HepG2 (cell line): ENCODE data around the gene LRFN2. TPM values are rescaled to one million over a fixed set of nuclear protein-coding genes. Genes with fewer than 3 reads are reported as not detected.

ENCODE experiments used
- ATAC-seq: fragments of 200-7000 bp; cut with Tn5 transposase; 3 replicates; pipeline ENCODE4 v1.9.1; 2020; ENCODE audit warnings: mild to moderate bottlenecking, moderate library complexity
- BruUV-seq: library from RNA; stranded (reverse); fragments of 400-500 nt; replicated peaks from 2 replicates; lab custom pipeline; 2021; lab: Mats Ljungman, UMichigan
- CTCF ChIA-PET: fragments of 300-600 bp; formaldehyde crosslinking; extraction: SDS; loops from one replicate; lab custom pipeline; 2021; ENCODE audit warnings: low total read pairs, inconsistent platforms, low intra/inter-chr PET ratio; lab: Yijun Ruan, JAX
- POLR2A ChIA-PET: fragments of 350-600 bp; sonication (Branson Sonifier 250); formaldehyde crosslinking; loops from one replicate; lab custom pipeline; 2020; ENCODE audit warnings: antibody characterized with exemption, inconsistent platforms; lab: Yijun Ruan, JAX
- DNase-seq: peaks from one replicate; pipeline ENCODE4 v3.0.0-alpha.2; 2015; ENCODE audit warnings: low spot score
- FAIRE-seq: peaks from 3 replicates; lab custom pipeline; 2011; peaks lifted over from hg19 to GRCh38; lab: Jason Lieb, UNC
- H2AFZ ChIP-seq: one replicate; pipeline ENCODE4 v1.6.1; 2011; ENCODE audit warnings: low read length, inconsistent platforms
- H3K27ac ChIP-seq: fragments of 300-600 bp; 3 replicates; pipeline ENCODE4 v1.8.0; 2011; ENCODE audit warnings: mixed run types, mild to moderate bottlenecking, mixed read lengths, low read length, inconsistent platforms; ENCODE audit not compliant: insufficient read depth; ENCODE audit errors: extremely low read length
- H3K27me3 ChIP-seq, 2 experiments: fragments of 200-600 bp in 1 of 2; 2 replicates in 1 of 2; 3 replicates in 1 of 2; pipeline versions ENCODE4 v1.6.0 to v1.8.0; 2011; ENCODE audit warnings: low read length in 2 of 2, mild to moderate bottlenecking in 2 of 2, moderate library complexity in 2 of 2, inconsistent platforms in 1 of 2; ENCODE audit not compliant: insufficient read depth in 2 of 2, control insufficient read depth in 1 of 2
- H3K36me3 ChIP-seq, 2 experiments: fragments of 200-600 bp in 1 of 2; replicated peaks in 1 of 2; 2 replicates in 1 of 2; 3 replicates in 1 of 2; pipeline versions ENCODE4 v1.5.1 to v1.8.0; 2011; ENCODE audit warnings: low read length in 2 of 2, inconsistent platforms in 1 of 2; ENCODE audit not compliant: insufficient read depth in 2 of 2, control insufficient read depth in 1 of 2
- H3K4me1 ChIP-seq: 2 replicates; pipeline ENCODE4 v1.5.1; 2012; ENCODE audit warnings: low read length, inconsistent platforms; ENCODE audit not compliant: insufficient read depth
- H3K4me2 ChIP-seq: 2 replicates; pipeline ENCODE4 v1.6.0; 2011; ENCODE audit warnings: low read depth, low read length, inconsistent platforms
- H3K4me3 ChIP-seq, 3 experiments: fragments of 200-600 bp in 1 of 3; sonication (generic), shearing (Covaris generic) in 1 of 3; replicated peaks in 1 of 3; 2 replicates each; pipeline ENCODE4 v1.5.1; 2011 to 2016; ENCODE audit warnings: low read length in 3 of 3, inconsistent platforms in 2 of 3, low read depth in 2 of 3, mild to moderate bottlenecking in 2 of 3, control low read depth in 1 of 3, mixed read lengths in 1 of 3; ENCODE audit not compliant: insufficient read depth in 1 of 3
- H3K79me2 ChIP-seq: one replicate; pipeline ENCODE4 v1.6.1; 2011; ENCODE audit warnings: low read length, inconsistent platforms; ENCODE audit not compliant: insufficient read depth
- H3K9ac ChIP-seq: 2 replicates; pipeline ENCODE4 v1.6.0; 2011; ENCODE audit warnings: mild to moderate bottlenecking, low read depth, low read length, inconsistent platforms; ENCODE audit not compliant: insufficient read depth
- H3K9me3 ChIP-seq: 2 replicates; pipeline ENCODE4 v1.5.1; 2012; ENCODE audit warnings: mild to moderate bottlenecking, low read length
- H4K20me1 ChIP-seq: 2 replicates; pipeline ENCODE4 v1.6.0; 2011; ENCODE audit warnings: inconsistent platforms, mild to moderate bottlenecking, low read length, moderate library complexity; ENCODE audit not compliant: insufficient read depth
- CCAR2 ChIP-seq: fragments of 200-400 bp; formaldehyde crosslinking; optimal IDR thresholded peaks from 2 replicates; pipeline ENCODE3; 2018; ENCODE audit warnings: low read depth, mild to moderate bottlenecking, low read length, moderate library complexity
- HDAC2 ChIP-seq: sonication (generic); formaldehyde crosslinking; IDR thresholded peaks from 2 replicates; pipeline ENCODE4 v1.4.0; 2020; ENCODE audit warnings: missing genetic modification reagents
- HNRNPH1 ChIP-seq: fragments of 200-400 bp; formaldehyde crosslinking; optimal IDR thresholded peaks from 2 replicates; pipeline ENCODE3; 2017; ENCODE audit warnings: mild to moderate bottlenecking, low read depth, low read length
- MTF2 ChIP-seq: sonication (generic); formaldehyde crosslinking; IDR thresholded peaks from 2 replicates; pipeline ENCODE4 v1.5.0; 2020; ENCODE audit warnings: missing genetic modification reagents, borderline replicate concordance
- SP1 ChIP-seq, 2 experiments: fragments of 450-650 bp in 1 of 2; sonication (generic) in 1 of 2; formaldehyde crosslinking in 1 of 2; IDR thresholded peaks; 2 replicates each; pipeline versions ENCODE4 v1.4.0 to v1.6.1; 2016 to 2020; ENCODE audit warnings: missing genetic modification reagents in 1 of 2
- ZBTB42 ChIP-seq: sonication (generic); formaldehyde crosslinking; IDR thresholded peaks from 2 replicates; pipeline ENCODE4 v1.5.0; 2020; ENCODE audit warnings: mild to moderate bottlenecking, missing genetic modification reagents
- ZFYVE20 ChIP-seq: sonication (generic); formaldehyde crosslinking; IDR thresholded peaks from 2 replicates; pipeline ENCODE4 v1.8.0; 2023; ENCODE audit warnings: low read depth, mild to moderate bottlenecking, moderate library complexity, missing genetic modification reagents, borderline replicate concordance
- ZNF317 ChIP-seq: sonication (generic); formaldehyde crosslinking; IDR thresholded peaks from 2 replicates; pipeline ENCODE4 v1.5.0; 2020; ENCODE audit warnings: mild to moderate bottlenecking, missing genetic modification reagents
- ZSCAN29 ChIP-seq: sonication (generic); formaldehyde crosslinking; conservative IDR thresholded peaks from 2 replicates; pipeline ENCODE4 v1.4.0; 2020; ENCODE audit warnings: mild to moderate bottlenecking, missing genetic modification reagents
- WGBS: methylation state at CpG from one replicate; pipeline ENCODE4 v1.1.6; 2017; ENCODE audit warnings: low lambda C conversion rate; 5-methylcytosine and 5-hydroxymethylcytosine counted together
- in situ Hi-C: cut with HindIII; loops from 2 replicates; pipeline ENCODE4 v1.10.0; 2017; ENCODE audit warnings: low pct_unique_long_range_greater_than_20kb; ENCODE audit not compliant: extremely low pct_ligation_motif_present
- intact Hi-C: fragments of 100-400 bp; cut with micrococcal nuclease; formaldehyde crosslinking; loops from one replicate; pipeline ENCODE4 v1.10.0; 2022; ENCODE audit not compliant: unreplicated experiment
- polyA plus RNA-seq, 8 experiments: library from polyadenylated mRNA; depleted of rRNA in 3 of 8; stranded (reverse) in 7 of 8; unstranded in 1 of 8; fragments of >200 nt; fragmentation: Illumina TruSeq in 4 of 8; extraction: Trizol in 4 of 8; gene quantifications; 2 replicates each; pipeline versions ENCODE4 v1.2.1 to v1.2.3, GENCODE V29; 2011 to 2016; ENCODE audit warnings: low read depth in 4 of 8, missing spikeins in 1 of 8, mixed read lengths in 1 of 8; ENCODE audit not compliant: insufficient read depth in 1 of 8
- total RNA-seq, 5 experiments: library from RNA; depleted of rRNA; stranded (reverse); fragments of >200 nt; fragmentation: Illumina TruSeq; extraction: Trizol; gene quantifications; 2 replicates each; pipeline ENCODE4 v1.2.3, GENCODE V29; 2016; ENCODE audit warnings: low read depth in 1 of 5
- TF ChIP-seq, protein P1 (sequence below): IDR thresholded peaks from 2 replicates; pipeline ENCODE4 v1.6.1; 2018; ENCODE audit warnings: missing genetic modification reagents
- TF ChIP-seq, protein P2 (sequence below): sonication (generic); formaldehyde crosslinking; IDR thresholded peaks from 2 replicates; pipeline ENCODE4 v1.5.0; 2020; ENCODE audit warnings: mild to moderate bottlenecking, missing genetic modification reagents
- TF ChIP-seq, protein P3 (sequence below): sonication (generic); formaldehyde crosslinking; conservative IDR thresholded peaks from 2 replicates; pipeline ENCODE4 v1.4.0; 2020; ENCODE audit warnings: missing genetic modification reagents
- TF ChIP-seq, protein P4 (sequence below): sonication (generic); formaldehyde crosslinking; IDR thresholded peaks from 2 replicates; pipeline ENCODE4 v1.4.0; 2020; ENCODE audit warnings: missing genetic modification reagents, borderline replicate concordance

Gene LRFN2
- total and polyA plus RNA-seq, 2 of the 13 experiments (the other 11 are each of a cell fraction or from before 2014, with no cell fraction given), result not detected

DNA sequence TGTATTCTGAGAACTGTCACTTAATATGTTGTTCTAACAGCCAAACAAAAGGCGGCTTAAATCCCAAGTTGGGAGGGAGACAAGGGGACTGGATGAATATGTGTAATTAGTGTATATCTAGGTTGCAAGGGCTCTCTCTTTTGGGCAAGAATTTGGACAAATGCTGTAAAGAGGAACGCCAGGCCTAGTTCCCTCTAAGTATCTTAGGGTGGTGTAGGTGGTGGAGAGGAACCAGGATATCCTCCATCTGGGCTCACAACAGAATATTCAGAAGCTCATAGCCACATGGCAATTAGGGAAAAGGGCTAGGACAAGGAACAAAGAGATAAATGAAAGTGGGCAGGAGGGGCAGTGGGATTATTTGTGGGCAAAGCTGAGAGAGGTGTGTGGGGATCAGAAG is 149.5 kb downstream of the LRFN2 start:
- ChIA-PET POLR2A (no interaction called here), CTCF (no interaction called here)
- whole genome bisulfite sequencing, result 35% methylated on average over 2 of the region's 2 CpGs
- Histone ChIP-seq H3K36me3 (no peaks in the 10 kb centered on the region), H3K4me3 (no peak overlapping the region), H3K9me3 (no peaks in the 10 kb centered on the region), H2AFZ (no peak overlapping the region), H3K79me2 (no peaks in the 10 kb centered on the region), H3K4me1 (no peaks in the 10 kb centered on the region), H3K27ac (no peak overlapping the region), H3K4me2 (no peak overlapping the region), H3K27me3 (no peaks in the 10 kb centered on the region; a peak in 1 of 5 replicates), H3K9ac (no peak overlapping the region), H4K20me1 (no peaks in the 10 kb centered on the region)
- in situ Hi-C loops (no loop called here), intact Hi-C loops (no loop called here)
- FAIRE-seq, result no peak
- no peak for ATAC-seq
- BruUV-seq, result no TSS peak
- DNase-seq, result no peak
- TF ChIP-seq, protein P1, sequence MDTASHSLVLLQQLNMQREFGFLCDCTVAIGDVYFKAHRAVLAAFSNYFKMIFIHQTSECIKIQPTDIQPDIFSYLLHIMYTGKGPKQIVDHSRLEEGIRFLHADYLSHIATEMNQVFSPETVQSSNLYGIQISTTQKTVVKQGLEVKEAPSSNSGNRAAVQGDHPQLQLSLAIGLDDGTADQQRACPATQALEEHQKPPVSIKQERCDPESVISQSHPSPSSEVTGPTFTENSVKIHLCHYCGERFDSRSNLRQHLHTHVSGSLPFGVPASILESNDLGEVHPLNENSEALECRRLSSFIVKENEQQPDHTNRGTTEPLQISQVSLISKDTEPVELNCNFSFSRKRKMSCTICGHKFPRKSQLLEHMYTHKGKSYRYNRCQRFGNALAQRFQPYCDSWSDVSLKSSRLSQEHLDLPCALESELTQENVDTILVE (CRISPR knock-in tag), result no peak
- TF ChIP-seq SP1 (IDR thresholded peaks at IDR 0.05), result no peak
- no peak for TF ChIP-seq SP1 (CRISPR knock-in tag; IDR thresholded peaks at IDR 0.05)
- no peak for TF ChIP-seq ZSCAN29
- TF ChIP-seq HDAC2, result no peak
- TF ChIP-seq, protein P2, sequence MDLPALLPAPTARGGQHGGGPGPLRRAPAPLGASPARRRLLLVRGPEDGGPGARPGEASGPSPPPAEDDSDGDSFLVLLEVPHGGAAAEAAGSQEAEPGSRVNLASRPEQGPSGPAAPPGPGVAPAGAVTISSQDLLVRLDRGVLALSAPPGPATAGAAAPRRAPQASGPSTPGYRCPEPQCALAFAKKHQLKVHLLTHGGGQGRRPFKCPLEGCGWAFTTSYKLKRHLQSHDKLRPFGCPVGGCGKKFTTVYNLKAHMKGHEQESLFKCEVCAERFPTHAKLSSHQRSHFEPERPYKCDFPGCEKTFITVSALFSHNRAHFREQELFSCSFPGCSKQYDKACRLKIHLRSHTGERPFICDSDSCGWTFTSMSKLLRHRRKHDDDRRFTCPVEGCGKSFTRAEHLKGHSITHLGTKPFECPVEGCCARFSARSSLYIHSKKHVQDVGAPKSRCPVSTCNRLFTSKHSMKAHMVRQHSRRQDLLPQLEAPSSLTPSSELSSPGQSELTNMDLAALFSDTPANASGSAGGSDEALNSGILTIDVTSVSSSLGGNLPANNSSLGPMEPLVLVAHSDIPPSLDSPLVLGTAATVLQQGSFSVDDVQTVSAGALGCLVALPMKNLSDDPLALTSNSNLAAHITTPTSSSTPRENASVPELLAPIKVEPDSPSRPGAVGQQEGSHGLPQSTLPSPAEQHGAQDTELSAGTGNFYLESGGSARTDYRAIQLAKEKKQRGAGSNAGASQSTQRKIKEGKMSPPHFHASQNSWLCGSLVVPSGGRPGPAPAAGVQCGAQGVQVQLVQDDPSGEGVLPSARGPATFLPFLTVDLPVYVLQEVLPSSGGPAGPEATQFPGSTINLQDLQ (CRISPR knock-in tag), result no peak
- TF ChIP-seq ZFYVE20 (CRISPR knock-in tag), result no peak
- TF ChIP-seq ZNF317, result no peak
- TF ChIP-seq ZBTB42 (CRISPR knock-in tag), result no peak
- TF ChIP-seq MTF2, result no peak
- no peak for TF ChIP-seq CCAR2
- TF ChIP-seq HNRNPH1, result no peak
- TF ChIP-seq, protein P3, sequence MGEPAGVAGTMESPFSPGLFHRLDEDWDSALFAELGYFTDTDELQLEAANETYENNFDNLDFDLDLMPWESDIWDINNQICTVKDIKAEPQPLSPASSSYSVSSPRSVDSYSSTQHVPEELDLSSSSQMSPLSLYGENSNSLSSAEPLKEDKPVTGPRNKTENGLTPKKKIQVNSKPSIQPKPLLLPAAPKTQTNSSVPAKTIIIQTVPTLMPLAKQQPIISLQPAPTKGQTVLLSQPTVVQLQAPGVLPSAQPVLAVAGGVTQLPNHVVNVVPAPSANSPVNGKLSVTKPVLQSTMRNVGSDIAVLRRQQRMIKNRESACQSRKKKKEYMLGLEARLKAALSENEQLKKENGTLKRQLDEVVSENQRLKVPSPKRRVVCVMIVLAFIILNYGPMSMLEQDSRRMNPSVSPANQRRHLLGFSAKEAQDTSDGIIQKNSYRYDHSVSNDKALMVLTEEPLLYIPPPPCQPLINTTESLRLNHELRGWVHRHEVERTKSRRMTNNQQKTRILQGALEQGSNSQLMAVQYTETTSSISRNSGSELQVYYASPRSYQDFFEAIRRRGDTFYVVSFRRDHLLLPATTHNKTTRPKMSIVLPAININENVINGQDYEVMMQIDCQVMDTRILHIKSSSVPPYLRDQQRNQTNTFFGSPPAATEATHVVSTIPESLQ (CRISPR knock-in tag), result no peak
- TF ChIP-seq, protein P4, sequence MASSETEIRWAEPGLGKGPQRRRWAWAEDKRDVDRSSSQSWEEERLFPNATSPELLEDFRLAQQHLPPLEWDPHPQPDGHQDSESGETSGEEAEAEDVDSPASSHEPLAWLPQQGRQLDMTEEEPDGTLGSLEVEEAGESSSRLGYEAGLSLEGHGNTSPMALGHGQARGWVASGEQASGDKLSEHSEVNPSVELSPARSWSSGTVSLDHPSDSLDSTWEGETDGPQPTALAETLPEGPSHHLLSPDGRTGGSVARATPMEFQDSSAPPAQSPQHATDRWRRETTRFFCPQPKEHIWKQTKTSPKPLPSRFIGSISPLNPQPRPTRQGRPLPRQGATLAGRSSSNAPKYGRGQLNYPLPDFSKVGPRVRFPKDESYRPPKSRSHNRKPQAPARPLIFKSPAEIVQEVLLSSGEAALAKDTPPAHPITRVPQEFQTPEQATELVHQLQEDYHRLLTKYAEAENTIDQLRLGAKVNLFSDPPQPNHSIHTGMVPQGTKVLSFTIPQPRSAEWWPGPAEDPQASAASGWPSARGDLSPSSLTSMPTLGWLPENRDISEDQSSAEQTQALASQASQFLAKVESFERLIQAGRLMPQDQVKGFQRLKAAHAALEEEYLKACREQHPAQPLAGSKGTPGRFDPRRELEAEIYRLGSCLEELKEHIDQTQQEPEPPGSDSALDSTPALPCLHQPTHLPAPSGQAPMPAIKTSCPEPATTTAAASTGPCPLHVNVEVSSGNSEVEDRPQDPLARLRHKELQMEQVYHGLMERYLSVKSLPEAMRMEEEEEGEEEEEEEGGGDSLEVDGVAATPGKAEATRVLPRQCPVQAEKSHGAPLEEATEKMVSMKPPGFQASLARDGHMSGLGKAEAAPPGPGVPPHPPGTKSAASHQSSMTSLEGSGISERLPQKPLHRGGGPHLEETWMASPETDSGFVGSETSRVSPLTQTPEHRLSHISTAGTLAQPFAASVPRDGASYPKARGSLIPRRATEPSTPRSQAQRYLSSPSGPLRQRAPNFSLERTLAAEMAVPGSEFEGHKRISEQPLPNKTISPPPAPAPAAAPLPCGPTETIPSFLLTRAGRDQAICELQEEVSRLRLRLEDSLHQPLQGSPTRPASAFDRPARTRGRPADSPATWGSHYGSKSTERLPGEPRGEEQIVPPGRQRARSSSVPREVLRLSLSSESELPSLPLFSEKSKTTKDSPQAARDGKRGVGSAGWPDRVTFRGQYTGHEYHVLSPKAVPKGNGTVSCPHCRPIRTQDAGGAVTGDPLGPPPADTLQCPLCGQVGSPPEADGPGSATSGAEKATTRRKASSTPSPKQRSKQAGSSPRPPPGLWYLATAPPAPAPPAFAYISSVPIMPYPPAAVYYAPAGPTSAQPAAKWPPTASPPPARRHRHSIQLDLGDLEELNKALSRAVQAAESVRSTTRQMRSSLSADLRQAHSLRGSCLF (CRISPR knock-in tag), result no peak
